ENCODE data around the gene NMUR2.

GRCh38 chr5:152405145-152405544 lies at the start of gene NMUR2:
- TF ChIP-seq POLR2A (IDR thresholded peaks at IDR 0.05; ENCODE audit: extremely low read depth, insufficient read length) (no peak), MYC (IDR thresholded peaks at IDR 0.05; ENCODE audit: low read depth, low read length) (no peak)
- TF ChIP-seq, protein P1, sequence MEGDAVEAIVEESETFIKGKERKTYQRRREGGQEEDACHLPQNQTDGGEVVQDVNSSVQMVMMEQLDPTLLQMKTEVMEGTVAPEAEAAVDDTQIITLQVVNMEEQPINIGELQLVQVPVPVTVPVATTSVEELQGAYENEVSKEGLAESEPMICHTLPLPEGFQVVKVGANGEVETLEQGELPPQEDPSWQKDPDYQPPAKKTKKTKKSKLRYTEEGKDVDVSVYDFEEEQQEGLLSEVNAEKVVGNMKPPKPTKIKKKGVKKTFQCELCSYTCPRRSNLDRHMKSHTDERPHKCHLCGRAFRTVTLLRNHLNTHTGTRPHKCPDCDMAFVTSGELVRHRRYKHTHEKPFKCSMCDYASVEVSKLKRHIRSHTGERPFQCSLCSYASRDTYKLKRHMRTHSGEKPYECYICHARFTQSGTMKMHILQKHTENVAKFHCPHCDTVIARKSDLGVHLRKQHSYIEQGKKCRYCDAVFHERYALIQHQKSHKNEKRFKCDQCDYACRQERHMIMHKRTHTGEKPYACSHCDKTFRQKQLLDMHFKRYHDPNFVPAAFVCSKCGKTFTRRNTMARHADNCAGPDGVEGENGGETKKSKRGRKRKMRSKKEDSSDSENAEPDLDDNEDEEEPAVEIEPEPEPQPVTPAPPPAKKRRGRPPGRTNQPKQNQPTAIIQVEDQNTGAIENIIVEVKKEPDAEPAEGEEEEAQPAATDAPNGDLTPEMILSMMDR (IDR thresholded peaks at IDR 0.05; ENCODE audit: low read depth, low read length) = no peak

Data from NB4 (cell line).